ENCODE data around the gene PREX1.

Gene PREX1

DNA sequence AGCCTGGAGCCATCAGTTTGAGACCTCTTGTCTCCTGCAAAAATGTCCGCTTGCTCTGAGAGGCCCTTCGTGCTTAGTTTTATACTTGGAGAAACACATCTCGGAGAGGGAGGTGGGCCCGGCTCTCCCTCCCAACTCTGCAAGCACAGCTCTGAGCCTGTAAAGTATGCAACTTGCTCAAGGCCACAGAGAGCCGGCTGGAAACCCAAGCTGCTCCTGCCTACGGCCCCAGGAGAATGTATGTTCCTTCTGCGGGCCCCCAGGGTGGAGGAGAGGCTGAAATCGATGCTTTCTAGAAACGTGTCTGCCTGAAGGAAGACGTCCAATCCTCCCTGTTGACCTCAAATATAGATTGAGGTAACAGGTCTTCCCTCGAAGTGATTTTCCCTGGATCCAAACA is 205.4 kb downstream of the PREX1 start:
- Histone ChIP-seq H3K4me3 (no peak overlapping the region), H3K9me3 (no peaks in the 10 kb centered on the region), H3K4me1 (peaks cover 6% of the 10 kb centered on the region), H3K27me3 (ENCODE audit: low read depth) (no peaks in the 10 kb centered on the region), H3K36me3 (replicated peaks) (no peaks in the 10 kb centered on the region)
- in situ Hi-C loops (cut with MboI; ENCODE audit: low sequenced_read_pairs) = no loop called here
- DNase-seq (ENCODE audit: low spot score in 2 of 2) = no peak

DNA sequence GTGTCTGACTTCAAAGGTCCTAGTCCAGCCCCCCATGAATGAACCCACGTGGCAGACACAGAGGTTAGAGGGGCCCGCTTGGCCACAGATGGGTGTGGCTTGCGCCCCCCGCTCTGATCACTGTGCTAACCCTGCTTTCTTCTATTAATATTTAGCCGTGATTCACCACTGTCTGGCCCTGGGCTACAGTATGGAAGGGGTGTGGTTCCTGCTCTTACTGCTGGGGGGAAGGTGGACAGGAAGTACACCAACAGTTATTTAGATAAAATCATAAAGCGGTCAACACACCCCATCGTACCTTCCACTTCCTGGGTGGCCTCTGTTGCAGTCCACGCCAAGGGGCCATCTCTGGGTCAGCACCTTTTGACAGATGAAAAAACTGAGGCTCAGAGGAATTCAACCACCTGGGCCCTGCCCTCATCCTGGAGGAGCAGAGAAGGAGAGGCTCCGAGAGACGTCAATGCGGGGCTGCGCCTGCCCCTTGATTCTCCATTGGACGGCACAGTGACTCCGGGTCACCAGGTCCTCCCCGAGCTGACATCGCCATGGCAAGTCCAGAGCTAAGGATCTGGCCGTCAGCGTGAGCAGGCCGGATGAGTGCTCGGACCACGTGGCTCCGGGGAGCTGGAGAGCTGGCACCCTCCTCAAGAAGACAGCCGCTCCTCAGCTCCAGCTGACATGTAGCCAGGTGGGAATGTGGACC is 206.3 kb downstream of the PREX1 start:
- no peaks in the 10 kb centered on the region for H3K9me3 ChIP-seq
- DNase-seq (ENCODE audit: low spot score in 2 of 2) = no peak
- in situ Hi-C loops (cut with MboI; ENCODE audit: low sequenced_read_pairs) = no loop called here
- no peaks in the 10 kb centered on the region for H3K27me3 ChIP-seq (ENCODE audit: low read depth)
- H3K36me3 ChIP-seq (replicated peaks) = no peaks in the 10 kb centered on the region
- peaks cover 6% of the 10 kb centered on the region for H3K4me1 ChIP-seq
- no peak overlapping the region for H3K4me3 ChIP-seq

DNA sequence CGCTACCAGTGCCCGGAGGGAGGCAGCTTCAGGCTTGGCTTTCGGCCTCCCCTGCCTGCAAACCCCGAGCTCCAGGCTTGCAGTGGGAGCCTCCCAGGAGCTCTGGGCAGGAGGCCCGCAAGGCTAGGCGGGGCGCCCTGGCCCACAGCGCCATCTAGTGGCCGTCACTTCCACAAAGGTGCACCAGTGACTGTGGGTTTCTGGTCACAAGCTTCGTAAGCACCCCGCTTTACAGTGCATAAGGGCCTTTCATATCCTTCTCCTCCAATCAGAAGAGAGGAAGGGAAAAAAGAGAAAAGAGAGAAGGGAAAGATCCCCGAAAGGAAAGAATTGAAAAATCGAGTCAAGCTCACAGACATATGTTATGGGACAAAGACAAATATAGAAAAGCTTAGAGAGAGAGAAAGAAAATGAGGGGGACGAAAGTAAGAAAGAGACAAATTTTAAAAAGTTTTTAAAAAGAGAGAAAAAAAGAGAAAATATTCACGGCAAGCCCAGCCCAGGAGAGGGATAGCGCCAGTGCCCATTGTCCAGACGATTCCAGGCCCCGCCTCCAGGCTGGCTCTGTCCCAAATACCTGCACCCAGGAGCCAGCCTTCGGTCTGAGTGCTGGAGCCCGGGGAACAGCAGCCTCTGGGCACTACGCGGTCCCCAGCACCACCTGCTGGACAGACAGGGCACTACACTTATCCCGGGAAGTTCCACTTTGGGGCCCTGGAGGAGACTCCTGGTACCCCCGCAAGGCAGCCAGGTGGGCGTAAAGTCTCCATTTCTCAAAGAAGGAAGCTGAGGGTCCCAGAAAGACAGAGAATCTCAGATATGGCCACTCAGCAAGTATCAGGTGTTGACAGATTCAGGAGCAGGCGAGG is 207.1 kb downstream of the PREX1 start:
- H3K4me1 ChIP-seq = peaks cover 6% of the 10 kb centered on the region
- no peaks in the 10 kb centered on the region for H3K36me3 ChIP-seq (replicated peaks)
- peak; percentile 79 to 94 for DNase-seq (ENCODE audit: low spot score in 2 of 2)
- H3K27me3 ChIP-seq (ENCODE audit: low read depth) = no peaks in the 10 kb centered on the region
- H3K9me3 ChIP-seq = no peaks in the 10 kb centered on the region
- H3K4me3 ChIP-seq = peak overlapping the region; percentile 20
- in situ Hi-C loops (cut with MboI; ENCODE audit: low sequenced_read_pairs) = no loop called here

DNA sequence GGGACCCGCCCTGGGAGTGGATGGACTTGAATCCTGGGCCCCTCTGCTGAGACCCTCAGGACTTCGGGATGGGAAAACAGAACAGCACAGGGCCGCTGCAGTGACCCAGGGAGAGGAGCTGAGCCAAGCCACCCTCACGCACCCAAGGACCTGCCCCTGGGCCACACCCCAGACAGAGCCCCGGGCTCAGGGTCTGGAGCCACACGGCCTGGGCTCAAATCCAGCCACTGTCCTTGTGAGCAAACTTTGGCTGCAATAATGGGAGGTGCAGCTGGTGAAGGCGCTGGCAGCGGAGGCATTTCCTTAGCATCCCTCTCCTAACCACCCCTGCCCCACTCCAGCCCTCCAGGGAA is 207.7 kb downstream of the PREX1 start:
- in situ Hi-C loops (cut with MboI; ENCODE audit: low sequenced_read_pairs) = no loop called here
- Histone ChIP-seq H3K4me1 (peaks cover 6% of the 10 kb centered on the region), H3K4me3 (no peak overlapping the region)

DNA sequence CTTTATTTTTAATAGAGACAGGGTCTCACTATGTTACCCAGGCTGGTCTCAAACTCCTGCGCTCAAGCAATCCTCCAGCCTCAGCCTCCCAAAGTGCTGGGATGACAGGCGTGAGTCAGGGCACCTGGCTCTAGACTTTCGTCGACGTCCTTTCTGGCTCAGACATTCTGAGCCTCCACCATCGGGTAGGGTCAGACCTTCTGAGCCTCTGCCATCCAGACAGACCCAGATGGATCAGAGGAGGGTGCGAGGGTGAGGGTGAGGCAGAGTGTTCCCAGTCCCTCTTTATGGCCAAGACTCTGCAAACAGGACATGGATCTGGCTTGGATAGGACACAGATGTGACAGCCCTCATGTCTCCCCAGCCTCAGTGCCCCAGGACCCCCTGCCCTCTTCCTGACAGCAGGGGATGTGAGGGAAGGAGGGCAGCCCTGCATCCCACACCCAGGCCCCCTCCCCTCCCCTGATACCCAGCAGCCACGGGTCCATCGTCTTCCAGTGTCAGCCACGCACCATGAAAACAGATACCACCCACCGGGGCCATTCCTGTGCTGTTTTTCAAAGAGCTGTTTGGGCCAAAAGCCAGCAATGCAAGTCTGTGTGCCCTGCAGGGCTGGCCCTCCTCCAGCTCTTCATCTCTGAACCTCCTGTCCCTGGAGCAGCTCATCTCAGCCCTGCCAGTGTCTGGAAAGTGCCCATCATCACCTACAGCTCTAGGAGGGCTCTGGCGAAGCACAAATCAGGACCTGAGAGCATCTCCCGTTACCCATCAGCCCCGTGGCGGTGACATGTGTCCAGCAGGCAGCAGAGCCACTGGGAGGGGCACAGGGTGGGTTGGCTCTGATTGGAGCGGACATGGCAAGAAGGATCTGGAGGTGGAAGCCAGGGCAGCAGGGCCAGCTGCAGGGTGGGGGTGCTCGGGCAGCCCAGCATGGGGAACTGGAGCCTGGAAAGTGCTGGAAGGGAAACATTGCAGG is 208.4 kb downstream of the PREX1 start:
- no peak for DNase-seq (ENCODE audit: low spot score in 2 of 2)
- Histone ChIP-seq H3K4me3 (no peak overlapping the region), H3K36me3 (replicated peaks) (no peaks in the 10 kb centered on the region), H3K4me1 (peaks cover 6% of the 10 kb centered on the region), H3K27me3 (ENCODE audit: low read depth) (no peaks in the 10 kb centered on the region), H3K9me3 (no peaks in the 10 kb centered on the region)
- in situ Hi-C loops (cut with MboI; ENCODE audit: low sequenced_read_pairs) = loop anchor here (5.0 kb wide), 2 partner anchors 832 to 937 kb away; partner anchors contain the start of gene SULF2

More for the DNA sequence above, 207.7 kb downstream of the PREX1 start:
- no peaks in the 10 kb centered on the region for H3K9me3 ChIP-seq
- no peaks in the 10 kb centered on the region for H3K27me3 ChIP-seq (ENCODE audit: low read depth)
- no peaks in the 10 kb centered on the region for H3K36me3 ChIP-seq (replicated peaks)
- no peak for DNase-seq (ENCODE audit: low spot score in 2 of 2)

DNA sequence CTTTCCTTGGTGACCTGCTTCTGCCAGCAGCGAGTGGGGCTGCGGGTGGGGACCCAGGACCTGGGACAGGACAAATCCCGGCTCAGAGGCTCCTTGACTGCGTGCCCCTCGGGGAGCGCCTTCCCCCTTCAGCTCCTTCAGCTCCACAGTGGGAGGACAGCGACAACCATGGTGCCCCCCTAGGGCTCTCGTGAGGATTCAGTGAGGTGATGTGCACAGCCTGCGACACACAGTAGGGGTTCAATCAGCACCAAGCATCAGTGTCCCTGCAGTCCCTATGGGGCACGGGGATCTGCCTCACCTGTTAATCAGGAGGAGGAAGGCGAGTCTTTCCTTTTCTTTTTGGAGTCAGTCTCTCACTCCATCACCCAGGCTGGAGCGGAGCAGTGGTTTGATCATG is 209.2 kb downstream of the PREX1 start:
- Histone ChIP-seq H3K9me3 (no peaks in the 10 kb centered on the region), H3K27me3 (ENCODE audit: low read depth) (no peaks in the 10 kb centered on the region), H3K4me1 (peaks cover 6% of the 10 kb centered on the region), H3K4me3 (no peak overlapping the region), H3K36me3 (replicated peaks) (no peaks in the 10 kb centered on the region)
- DNase-seq (ENCODE audit: low spot score in 2 of 2) = no peak
- in situ Hi-C loops (cut with MboI; ENCODE audit: low sequenced_read_pairs) = loop anchor here (5.0 kb wide), 2 partner anchors 831 to 936 kb away; partner anchors contain the start of gene SULF2

DNA sequence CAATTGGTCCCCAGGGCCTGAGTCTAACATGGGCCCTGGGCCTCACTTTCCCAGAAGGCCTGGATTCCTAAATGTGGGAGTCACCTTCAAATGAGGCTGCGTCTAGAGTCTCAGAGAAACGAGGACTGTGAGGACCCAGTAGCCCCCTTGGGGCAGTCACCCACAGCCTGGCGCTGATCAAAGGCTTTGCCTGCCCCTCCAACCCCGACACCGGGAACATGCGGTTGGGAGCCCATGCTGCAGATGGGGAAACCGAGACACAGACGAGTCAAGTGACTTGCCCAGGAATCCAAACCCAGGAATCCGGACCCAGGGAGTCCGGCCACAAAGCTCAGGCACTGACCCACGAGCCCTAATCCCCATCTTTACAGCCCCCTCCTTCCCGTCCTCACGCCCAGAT is 209.7 kb downstream of the PREX1 start:
- no peaks in the 10 kb centered on the region for H3K27me3 ChIP-seq (ENCODE audit: low read depth)
- no peaks in the 10 kb centered on the region for H3K36me3 ChIP-seq (replicated peaks)
- no peak for DNase-seq (ENCODE audit: low spot score in 2 of 2)
- in situ Hi-C loops (cut with MboI; ENCODE audit: low sequenced_read_pairs) = loop anchor here (5.0 kb wide), 2 partner anchors 831 to 936 kb away; partner anchors contain the start of gene SULF2
- H3K9me3 ChIP-seq = no peaks in the 10 kb centered on the region
- H3K4me3 ChIP-seq = no peak overlapping the region
- H3K4me1 ChIP-seq = peaks cover 6% of the 10 kb centered on the region

DNA sequence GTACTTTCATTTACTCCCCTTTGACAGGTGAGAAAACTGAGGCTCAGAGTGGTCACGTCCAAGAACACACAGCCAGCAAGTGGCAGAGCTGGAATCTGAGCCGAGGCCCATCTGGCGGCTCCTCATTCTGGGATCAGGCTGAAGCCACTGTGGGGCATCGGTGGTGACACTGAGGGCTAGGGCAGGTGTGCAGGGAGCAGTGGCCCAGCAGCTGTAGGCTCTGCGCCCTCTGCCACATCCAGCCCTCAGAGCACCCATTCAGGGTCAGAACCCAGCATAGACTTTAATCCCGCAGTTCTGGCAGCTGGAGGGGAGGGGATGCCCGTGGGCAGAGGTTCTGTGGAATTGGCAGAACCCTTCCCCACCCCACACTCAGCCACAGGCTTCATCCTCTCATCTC is 210.3 kb downstream of the PREX1 start:
- H3K36me3 ChIP-seq (replicated peaks) = no peaks in the 10 kb centered on the region
- H3K4me3 ChIP-seq = no peak overlapping the region
- DNase-seq (ENCODE audit: low spot score in 2 of 2) = no peak
- H3K27me3 ChIP-seq (ENCODE audit: low read depth) = no peaks in the 10 kb centered on the region
- in situ Hi-C loops (cut with MboI; ENCODE audit: low sequenced_read_pairs) = loop anchor here (5.0 kb wide), 2 partner anchors 830 to 935 kb away; partner anchors contain the start of gene SULF2
- H3K9me3 ChIP-seq = no peaks in the 10 kb centered on the region
- H3K4me1 ChIP-seq = peaks cover 6% of the 10 kb centered on the region

DNA sequence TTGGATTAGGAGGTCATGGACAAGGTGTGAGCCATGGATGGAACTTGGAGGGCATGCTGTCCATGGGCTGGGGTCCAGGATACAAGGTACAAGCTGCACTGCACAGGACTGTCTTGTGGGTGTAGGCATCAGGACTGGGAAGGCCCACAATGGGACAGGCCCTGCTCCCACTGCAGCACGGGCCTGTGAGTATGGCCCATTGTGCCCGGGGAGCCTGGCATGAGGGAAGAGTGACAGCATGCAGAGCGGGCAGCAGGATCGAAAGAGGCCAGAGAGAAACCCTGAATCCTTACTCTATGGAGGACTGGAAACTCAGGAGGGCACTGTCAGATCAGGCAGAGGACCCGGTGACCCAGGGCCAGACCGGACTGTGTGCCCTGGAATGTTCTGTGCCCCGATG is 211.3 kb downstream of the PREX1 start:
- DNase-seq (ENCODE audit: low spot score in 2 of 2) = no peak
- no peaks in the 10 kb centered on the region for H3K9me3 ChIP-seq
- H3K36me3 ChIP-seq (replicated peaks) = no peaks in the 10 kb centered on the region
- in situ Hi-C loops (cut with MboI; ENCODE audit: low sequenced_read_pairs) = loop anchor here (5.0 kb wide), 2 partner anchors 829 to 934 kb away; partner anchors contain the start of gene SULF2
- peaks cover 6% of the 10 kb centered on the region for H3K4me1 ChIP-seq
- no peak overlapping the region for H3K4me3 ChIP-seq
- no peaks in the 10 kb centered on the region for H3K27me3 ChIP-seq (ENCODE audit: low read depth)

DNA sequence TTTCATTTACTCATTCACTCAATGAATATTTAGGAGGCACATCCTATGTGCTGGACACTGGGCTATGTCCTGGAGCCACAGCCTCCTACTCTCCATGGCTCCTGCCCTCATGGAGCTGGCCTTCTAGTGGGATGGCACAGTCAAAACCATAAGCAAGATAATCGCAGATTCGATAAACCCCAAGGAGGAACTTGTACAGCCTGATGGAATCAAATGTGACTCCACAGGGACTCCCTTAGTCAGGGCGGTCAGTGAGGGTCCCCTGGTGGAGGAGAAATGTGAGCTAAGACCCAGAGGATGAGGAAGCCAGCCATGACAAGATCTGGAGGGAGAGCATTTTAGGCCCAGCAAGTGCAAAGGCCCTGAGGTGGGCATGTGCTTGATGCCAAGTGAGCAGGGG is 211.9 kb downstream of the PREX1 start:
- H3K4me3 ChIP-seq = no peak overlapping the region
- no peak for DNase-seq (ENCODE audit: low spot score in 2 of 2)
- H3K4me1 ChIP-seq = peaks cover 6% of the 10 kb centered on the region
- H3K27me3 ChIP-seq (ENCODE audit: low read depth) = no peaks in the 10 kb centered on the region
- in situ Hi-C loops (cut with MboI; ENCODE audit: low sequenced_read_pairs) = loop anchor here (5.0 kb wide), 2 partner anchors 829 to 934 kb away; partner anchors contain the start of gene SULF2
- no peaks in the 10 kb centered on the region for H3K36me3 ChIP-seq (replicated peaks)
- no peaks in the 10 kb centered on the region; the same call in 1 of the 2 replicates for H3K9me3 ChIP-seq

DNA sequence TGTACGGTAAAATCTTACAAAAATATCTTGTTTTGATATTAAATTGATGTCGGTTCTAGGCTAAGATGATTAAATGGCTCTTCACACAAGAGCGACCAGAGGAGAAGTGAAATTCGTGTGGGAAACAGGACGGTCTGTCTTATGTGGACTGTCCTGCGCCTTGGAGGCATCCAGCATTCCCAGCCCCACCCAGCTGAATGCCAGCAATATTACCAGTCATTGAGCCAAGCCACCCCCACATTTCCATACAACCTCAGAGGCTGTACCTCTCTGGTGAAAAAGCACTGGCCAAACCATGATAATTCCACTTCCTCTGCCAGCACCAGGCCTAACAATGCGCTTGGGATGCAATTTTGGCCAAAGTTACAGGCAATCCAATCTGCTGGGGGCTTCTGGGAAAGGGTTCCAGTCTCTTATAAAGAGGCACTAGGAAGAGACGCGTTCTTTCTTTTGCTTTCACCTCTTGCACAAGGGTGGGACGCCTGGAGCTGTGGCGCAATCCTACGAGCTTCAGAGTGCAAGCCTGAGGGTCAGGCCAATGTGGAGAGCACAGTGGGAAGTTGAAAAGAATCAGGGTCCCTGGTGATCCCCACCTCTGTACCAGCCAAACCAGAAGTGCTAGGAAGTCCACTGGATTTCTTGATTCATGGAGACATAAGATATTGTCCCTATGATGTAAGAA is 213.1 kb downstream of the PREX1 start:
- DNase-seq (ENCODE audit: low spot score in 2 of 2) = no peak
- Histone ChIP-seq H3K4me1 (no peaks in the 10 kb centered on the region), H3K9me3 (no peaks in the 10 kb centered on the region; the same call in 1 of the 2 replicates), H3K4me3 (no peak overlapping the region), H3K36me3 (replicated peaks) (no peaks in the 10 kb centered on the region), H3K27me3 (ENCODE audit: low read depth) (no peaks in the 10 kb centered on the region)
- in situ Hi-C loops (cut with MboI; ENCODE audit: low sequenced_read_pairs) = loop anchor here (5.0 kb wide), 2 partner anchors 827 to 932 kb away; partner anchors contain the start of gene SULF2

DNA sequence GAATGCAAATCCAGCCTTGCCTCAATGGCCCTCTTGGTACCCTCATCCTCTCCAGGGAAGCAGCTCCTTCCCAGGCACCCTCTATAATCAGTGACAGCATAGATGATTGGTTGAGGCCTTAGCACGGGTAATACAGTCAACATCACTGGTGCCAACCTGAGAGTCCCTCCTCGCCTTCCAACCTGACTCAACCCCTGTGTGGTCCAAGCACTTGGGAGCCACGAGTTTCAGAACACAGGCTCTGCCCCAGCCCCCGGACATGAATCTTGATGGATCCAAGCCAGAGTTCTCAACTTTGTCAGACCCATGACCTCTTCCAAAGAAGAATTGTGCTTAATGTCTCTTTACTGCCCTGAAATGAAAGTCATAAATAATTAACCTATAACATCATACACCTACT is 213.9 kb downstream of the PREX1 start:
- Histone ChIP-seq H3K27me3 (ENCODE audit: low read depth) (no peaks in the 10 kb centered on the region), H3K9me3 (no peaks in the 10 kb centered on the region; the same call in 1 of the 2 replicates), H3K4me1 (no peaks in the 10 kb centered on the region), H3K4me3 (no peak overlapping the region), H3K36me3 (replicated peaks) (no peaks in the 10 kb centered on the region)
- no peak for DNase-seq (ENCODE audit: low spot score in 2 of 2)
- in situ Hi-C loops (cut with MboI; ENCODE audit: low sequenced_read_pairs) = no loop called here

DNA sequence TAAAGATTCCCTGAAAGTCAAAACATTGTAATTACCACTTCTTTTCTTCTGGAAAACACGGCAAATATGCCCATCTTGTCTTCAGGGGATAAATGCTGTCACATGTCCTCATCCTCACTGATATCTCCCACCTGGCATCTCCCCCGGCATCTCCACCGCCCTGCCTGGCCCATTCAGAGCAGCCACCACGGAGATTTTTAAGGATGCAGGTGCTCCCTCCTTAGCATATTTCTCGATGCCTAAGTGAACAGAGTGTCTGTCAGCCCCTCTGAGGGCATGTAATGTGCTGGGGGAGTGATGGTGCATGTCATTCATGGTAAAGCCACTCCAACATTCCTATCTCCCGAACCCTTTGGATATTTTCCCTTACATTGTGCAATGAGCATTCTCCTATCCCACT is 215.5 kb downstream of the PREX1 start:
- no peaks in the 10 kb centered on the region for H3K4me1 ChIP-seq
- H3K36me3 ChIP-seq (replicated peaks) = no peaks in the 10 kb centered on the region
- no peaks in the 10 kb centered on the region; the same call in 1 of the 2 replicates for H3K9me3 ChIP-seq
- no peak overlapping the region for H3K4me3 ChIP-seq
- in situ Hi-C loops (cut with MboI; ENCODE audit: low sequenced_read_pairs) = no loop called here
- DNase-seq (ENCODE audit: low spot score in 2 of 2) = no peak
- H3K27me3 ChIP-seq (ENCODE audit: low read depth) = no peaks in the 10 kb centered on the region

Measured in HAP-1 (cell line).